ENCODE results near the gene DOCK8.

- TF ChIP-seq CTCF (IDR thresholded peaks at IDR 0.05) (no peak), POLR2A (IDR thresholded peaks at IDR 0.05) (no peak)
These were observed 8.2 kb upstream of the DOCK8 start for GRCh38 chr9:206481-206880.
